NAMALWA (cell line): ENCODE measurements around the gene SPDYE1.
A peak's percentile ranks its signal among the peaks of the same experiment; 100 is the strongest.
"Not testable (repeated sequence)": the region's sequence is repeated elsewhere in the genome, so short reads cannot be mapped to it uniquely, and the experiment has no call there.

Experiments used
- DNase-seq: peaks from one replicate; pipeline ENCODE4 v3.0.0-alpha.2; 2015; ENCODE audit warnings: low spot score

The SPDYE1 gene

GRCh38 chr7:43997532-43997931, at the start of gene SPDYE1:
Gene SPDYE1 (plus strand): TSS chr7:43997897. CDS start chr7:43999950, 2,053 bp downstream.
- not testable (repeated sequence) for DNase-seq

- no peak for DNase-seq
Measured at GRCh38 chr7:43952028-43952427, 45.7 kb upstream of the SPDYE1 start.

DNA sequence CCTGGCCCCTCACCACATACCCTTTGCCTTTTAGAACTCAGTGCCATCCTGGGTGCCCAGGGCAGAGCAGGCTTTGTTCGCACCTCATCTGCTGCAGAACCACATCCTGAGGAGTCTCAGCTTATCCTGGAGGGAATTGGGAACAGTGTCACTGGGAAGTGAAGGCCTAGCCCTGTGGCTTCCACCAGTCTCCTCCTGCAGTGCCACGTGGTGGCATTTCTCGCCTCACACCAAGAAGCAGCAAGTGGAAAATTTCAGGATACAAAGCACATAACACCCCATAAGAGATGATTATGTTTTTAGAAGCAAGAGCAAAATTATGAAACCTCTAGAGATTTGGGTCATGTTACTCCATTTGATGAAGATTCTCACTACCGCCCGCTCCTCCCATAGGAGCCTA, 44.6 kb upstream of the SPDYE1 start:
- no peak for DNase-seq

DNA sequence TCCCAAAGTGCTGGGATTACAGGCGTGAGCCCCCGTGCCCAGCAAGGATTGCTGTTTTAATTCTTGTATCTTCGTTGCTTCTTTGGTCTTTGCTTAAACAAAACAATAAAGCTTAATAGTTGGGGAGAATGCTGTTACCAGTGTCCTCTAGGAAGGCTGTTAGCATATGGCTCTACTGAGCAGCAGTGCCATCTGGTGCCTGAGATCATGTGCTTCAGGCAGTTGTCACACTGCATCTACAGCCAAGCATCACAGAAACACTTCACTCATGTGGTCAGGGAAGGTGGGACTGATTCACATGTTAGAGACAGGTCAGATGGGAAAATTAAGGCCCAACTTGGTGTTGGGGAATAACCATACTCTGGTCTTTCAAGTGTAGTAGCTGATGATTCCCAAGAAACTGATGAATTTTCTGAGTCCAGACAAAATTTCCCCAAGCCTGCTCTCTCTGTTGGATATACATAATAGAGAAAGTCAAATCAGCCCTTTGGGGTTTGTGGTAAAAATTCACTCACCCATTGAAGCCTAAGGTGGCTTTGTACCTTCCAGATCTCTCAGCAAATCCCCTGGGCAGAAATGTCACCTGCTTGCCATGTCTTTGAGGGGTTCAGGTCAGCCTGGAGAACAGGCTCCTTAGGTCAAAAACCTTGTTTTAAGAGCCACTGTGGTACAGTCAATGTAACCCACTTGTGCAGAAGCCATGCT, 43.0 kb upstream of the SPDYE1 start:
- DNase-seq = peak; percentile 81

- DNase-seq = peak; percentile 30
Measured at GRCh38 chr7:43956027-43956426, 41.7 kb upstream of the SPDYE1 start.

DNA sequence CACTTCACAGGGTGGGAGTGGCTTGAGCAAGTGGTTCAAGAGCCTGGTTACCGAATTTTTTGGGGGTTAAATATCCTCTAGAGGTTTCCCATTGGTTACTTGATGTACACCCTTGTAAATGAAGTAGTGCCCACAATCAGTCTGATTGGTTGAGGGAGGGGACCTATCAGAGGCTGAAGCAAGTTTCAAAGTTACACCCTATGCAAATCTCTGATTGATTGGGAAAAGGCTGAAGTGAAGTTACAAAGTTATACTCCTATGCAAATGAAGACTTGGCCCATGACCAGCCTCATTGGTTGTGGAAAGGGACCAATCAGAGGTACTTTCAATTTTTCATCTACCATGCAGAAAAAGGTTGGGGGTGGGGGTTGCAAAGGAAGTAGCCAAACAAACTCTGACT, 36.8 kb upstream of the SPDYE1 start:
- peak; percentile 67 for DNase-seq

GRCh38 chr7:43966392-43966791, 31.3 kb upstream of the SPDYE1 start:
- DNase-seq = not testable (repeated sequence)

DNA sequence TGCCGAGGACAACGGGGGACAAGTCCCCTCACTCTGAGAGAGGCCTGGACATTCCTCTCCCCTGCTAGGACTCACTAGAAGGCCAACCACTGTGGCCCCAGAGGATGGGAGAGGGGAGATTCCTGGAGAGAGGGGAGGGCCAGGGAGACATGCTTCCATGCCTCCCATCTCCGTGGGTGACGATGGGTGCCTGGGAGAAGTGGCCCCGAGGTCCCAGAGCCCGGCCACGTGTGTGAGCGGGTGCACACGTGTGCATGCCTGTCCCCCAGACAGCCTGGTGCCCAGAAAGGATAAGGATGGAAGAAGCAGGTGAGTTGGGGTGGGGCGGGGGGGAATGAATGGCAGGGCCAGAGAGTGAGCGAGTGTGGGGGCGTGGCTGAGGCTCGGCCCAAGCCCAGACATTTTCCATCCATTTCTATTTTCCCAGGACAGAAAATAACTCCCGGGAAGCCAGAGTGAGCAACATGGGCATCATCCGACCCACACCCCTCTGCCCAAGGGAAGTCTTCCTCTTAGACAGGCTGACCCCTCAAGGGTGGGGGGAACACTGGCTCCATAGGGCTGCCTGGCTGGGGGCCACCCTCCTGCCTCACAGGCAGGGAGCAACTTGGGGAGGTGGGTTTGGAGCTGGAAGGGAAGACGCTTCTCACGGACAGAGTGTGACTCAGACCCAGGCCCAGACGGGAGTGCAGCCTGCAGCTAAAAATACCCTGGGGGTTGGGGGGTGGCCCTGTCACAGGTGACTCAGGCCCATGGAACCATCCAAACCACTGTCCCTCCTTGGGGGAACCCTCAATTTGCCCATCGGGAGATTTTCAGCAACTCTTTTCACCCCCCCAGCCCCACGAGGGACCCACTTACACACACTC, 29.3 kb upstream of the SPDYE1 start:
- DNase-seq = not testable (repeated sequence)

DNA sequence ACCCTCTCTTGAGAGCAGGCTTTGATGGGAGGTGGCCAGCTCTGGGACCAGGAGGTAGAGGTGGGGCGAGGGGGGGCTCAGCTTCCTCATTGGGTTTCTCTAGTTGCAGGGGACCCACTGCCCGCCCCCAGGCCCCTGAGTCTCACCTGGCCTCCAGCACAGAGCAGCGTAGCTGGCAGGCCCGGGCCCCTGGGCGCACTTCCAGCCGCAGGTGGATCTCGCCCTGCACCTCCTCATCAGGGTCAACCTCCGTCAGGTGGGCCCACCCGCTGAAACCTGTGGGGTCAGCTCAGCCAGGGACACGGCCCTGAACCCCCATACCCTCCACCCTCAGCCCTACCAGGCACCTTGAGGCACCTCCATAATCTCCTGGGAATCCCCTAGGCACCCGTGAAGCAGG, 28.1 kb upstream of the SPDYE1 start:
- not testable (repeated sequence) for DNase-seq

DNA sequence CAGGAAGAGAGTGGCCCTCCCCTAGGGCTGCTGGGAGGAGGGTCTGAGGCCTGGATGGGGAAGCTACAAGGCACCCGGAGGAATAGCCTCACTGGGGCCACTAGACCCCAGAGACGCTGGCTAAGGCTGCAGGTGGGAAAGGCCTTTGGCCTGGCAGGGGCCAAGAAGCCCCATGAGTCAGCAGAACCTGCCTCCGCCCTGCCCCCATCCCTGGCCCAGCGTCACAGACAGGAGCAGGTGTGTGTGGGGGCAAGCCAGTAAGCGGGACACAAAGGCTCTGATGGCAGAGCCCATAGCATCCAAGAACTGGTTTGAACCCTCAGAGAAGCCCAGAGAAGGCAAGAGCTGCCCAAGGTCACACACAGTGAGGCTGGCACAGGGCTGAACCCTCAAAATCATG, 27.0 kb upstream of the SPDYE1 start:
- not testable (repeated sequence) for DNase-seq

DNA sequence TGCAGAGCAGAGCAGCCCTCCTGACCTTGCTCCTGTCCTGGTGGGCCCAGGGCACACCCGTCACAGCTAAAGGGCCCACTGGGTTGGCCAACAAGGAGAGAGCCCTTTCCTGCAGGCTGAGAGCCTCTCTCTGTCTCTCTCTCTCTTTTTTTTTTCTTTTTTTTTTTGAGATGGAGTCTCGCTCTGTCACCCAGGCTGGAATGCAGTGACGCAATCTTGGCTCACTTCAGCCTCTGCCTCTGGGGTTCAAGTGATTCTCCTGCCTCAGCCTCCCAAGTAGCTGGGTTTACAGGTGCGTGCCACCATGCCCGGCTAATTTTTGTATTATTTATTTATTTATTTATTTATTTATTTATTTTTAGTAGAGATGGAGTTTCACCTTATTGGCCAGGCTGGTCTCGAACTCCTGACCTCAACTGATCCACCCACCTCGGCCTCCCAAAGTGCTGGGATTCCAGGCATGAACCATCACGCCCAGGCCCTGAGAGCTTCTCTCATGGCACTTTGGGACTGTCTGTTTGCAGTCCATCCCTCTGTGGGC, 23.6 kb upstream of the SPDYE1 start:
- not testable (repeated sequence) for DNase-seq

GRCh38 chr7:43974725-43975482, 22.8 kb upstream of the SPDYE1 start:
- DNase-seq = not testable (repeated sequence)

DNA sequence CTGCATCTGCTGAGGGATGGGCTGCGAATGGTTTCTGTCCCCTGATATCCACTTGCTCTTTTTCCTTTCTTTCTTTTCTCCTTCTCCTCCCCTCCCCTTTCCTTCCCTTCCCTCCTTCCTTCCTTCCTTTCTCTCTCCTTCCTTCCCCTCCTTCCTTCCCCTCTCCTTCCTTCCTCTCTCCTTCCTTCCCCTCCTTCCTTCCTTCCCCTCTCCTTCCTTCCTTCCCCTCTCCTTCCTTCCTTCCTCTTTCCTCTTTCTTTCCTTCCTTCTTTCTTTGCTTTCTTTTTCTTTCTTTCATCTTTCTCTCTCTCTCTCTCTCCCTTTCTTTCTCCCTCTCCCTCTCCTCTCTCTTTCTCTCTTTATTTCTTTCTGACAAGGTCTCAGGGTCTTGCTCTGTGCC, 20.2 kb upstream of the SPDYE1 start:
- no peak for DNase-seq

DNA sequence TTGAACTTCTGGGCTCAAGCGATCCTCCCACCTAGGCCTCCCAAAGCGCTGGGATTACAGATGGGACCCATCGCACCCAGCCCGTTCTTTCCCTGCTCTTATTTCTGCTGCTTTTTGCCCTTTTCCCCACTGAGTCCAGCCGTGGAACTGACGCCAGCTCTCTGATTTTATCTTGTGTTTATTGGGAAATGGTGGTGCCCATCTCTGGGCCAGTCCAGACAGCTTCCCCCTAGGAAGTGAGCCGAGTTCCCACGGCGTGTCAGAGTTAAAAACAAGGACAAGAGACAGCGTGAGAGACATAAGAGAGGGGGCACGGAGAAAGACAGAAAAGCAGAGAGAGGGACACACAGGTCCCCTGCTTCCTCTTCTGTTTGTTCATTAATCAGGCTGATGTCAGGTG, 19.6 kb upstream of the SPDYE1 start:
- DNase-seq = not testable (repeated sequence)

DNA sequence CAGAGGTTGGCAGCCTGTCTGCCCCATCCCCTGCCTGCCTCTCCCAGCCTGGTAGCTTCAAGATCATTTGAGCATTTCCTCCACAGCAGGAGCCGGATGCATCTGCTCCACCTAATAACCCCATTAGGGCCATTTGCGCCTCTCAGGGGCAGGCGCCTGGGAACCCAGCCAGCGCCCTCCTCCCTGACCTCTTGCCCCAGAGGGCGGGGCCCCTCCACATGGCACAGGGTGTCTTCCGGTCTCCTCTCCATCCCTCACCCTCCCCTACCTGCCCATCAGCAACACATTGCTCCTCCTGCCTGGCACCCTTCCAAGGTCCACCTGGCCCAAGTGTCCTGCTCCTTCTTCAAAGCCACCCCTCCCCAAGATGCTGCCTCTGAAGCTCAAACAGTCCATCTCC, 14.8 kb upstream of the SPDYE1 start:
- not testable (repeated sequence) for DNase-seq

- not testable (repeated sequence) for DNase-seq
Measured at GRCh38 chr7:43983736-43984135, 14.0 kb upstream of the SPDYE1 start.

DNA sequence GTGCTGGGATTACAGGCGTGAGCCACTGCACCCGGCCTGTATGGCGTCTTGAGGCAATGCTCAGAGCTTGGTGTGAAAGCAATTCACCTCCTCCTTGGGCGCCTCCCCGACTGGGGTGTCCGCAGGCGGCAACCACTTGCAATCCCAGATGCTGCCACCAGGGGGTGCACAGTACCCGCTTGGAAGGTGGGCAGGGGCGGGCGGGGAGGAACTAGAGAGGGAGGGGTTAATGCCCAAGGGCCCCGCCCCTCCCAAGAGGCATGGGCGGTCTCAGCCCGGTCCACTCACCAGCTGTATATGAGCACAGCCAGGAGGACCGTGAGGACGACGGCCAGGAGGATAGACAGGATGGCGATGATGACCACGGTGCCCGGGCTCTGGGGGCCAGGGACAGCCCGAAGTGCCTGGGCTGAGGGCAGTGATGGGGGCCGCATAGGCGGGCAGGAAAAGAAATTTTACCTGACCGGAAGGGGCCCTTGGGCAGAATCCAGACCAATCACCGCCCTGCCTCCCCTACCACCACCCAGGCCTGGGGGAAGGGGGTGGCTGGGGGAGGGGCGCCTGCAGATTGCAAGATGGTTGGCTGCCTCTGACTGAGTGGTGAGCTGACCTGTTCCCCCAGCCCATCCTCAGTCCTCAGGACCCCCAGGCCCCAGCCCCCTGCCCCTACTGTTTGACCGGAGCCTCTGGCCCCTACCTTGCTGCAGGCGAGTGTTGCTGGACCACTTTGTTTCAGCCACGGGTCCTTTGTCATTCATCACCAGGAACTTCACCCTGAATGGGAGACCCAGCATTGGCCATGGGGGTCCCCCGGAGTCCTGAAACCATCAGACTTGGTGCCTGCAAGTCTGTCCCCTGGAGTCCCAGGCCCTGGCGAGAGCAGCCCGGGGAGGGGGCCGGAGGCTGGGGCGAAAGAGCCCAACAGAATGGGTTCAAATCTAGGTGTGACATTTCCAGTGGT, 11.5 kb upstream of the SPDYE1 start:
- peak; percentile 56 for DNase-seq

DNA sequence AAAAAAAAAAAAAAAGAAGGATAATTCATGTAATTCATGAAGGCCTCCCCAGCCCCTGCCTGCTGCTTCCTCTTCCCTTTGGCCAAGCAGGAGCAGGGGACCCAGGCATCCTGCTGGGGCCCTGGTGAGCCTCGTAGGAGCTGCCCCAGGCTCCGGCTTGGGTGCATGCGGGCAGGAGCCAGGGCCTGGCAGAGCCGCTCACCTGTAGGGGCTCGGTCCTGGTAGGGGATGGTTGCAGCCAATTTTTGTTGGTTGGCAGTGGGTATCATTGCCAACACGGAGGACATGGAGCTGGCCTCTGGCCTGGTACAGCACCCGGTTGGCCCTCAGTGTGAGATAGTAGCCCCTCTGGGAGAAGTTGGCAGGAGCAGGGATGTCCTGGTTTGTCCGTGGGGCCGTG, 10.2 kb upstream of the SPDYE1 start:
- not testable (repeated sequence) for DNase-seq

DNA sequence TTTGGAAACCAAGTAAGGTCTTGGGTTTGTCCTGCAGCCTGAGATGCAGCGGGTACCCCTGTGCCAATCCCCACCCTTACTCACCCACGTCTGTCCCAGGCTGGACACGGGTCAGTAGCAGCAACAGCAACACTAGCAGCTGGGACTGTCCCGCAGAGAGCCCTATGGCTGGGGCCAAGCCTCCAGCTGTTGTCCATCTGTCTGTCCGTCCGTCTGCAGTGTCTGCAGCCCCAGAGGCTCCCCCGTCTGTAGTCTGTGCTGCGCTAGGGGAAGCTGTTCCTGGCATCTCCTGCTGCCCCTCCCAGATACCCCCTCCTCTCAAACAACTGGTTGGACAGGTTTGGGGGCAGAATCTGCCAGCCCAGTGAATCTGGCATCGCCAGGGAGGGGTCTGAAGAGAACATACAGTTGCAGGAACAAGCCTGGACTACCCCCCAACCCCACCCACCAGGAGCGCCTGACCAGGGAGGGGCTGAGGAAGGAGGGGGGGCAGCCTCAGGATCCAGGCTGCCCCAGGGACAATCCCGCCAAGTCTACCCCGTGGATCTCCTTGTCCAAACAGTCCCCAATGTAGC, 7.6 kb upstream of the SPDYE1 start:
- DNase-seq = not testable (repeated sequence)

DNA sequence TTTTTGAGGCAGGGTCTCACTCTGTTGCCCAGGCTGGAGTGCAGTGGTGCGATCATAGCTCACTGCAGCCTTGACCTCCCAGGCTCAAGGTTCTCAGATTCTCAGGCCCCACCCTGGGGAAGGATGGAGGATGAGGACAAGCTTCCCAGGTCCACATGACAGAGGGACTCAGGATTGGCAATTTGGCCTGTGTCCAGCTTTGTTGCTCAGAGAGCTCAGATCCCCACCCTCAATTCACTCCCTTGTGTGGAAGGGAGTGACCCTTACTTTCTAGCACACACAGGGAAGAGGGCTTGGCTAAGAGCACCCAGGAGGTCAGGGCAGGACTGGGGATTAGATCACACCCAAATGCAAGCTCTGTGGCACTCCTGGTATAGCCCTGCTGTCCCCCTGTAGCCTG, 6.9 kb upstream of the SPDYE1 start:
- DNase-seq = not testable (repeated sequence)

DNA sequence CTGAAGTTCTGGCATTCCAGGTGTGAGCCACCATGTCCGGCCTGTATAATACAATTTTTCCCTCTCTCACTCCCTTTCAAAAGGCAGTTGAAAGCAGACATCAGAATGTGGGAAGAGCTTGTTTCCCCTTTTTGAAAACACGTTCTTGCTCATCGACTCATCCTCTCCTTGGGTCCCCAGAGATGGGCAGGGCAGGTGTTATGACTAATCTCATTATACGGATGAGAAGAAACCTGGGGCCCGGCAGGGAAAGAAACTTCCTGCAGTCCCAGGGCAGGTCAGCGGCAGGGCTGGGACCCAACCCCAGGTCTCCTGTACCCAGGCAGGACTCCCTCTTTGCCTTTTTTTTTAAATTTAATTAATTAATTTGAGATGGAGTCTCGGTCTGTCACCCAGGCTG, 4.8 kb upstream of the SPDYE1 start:
- peak; percentile 34 for DNase-seq
